GM21367 (cell line): ENCODE results near the gene CHD2.

Experiments
- ATAC-seq: cut with Tn5 transposase; IDR thresholded peaks from one replicate; pipeline ENCODE4 v1.9.1; 2021; ENCODE audit not compliant: unreplicated experiment

Gene CHD2

DNA sequence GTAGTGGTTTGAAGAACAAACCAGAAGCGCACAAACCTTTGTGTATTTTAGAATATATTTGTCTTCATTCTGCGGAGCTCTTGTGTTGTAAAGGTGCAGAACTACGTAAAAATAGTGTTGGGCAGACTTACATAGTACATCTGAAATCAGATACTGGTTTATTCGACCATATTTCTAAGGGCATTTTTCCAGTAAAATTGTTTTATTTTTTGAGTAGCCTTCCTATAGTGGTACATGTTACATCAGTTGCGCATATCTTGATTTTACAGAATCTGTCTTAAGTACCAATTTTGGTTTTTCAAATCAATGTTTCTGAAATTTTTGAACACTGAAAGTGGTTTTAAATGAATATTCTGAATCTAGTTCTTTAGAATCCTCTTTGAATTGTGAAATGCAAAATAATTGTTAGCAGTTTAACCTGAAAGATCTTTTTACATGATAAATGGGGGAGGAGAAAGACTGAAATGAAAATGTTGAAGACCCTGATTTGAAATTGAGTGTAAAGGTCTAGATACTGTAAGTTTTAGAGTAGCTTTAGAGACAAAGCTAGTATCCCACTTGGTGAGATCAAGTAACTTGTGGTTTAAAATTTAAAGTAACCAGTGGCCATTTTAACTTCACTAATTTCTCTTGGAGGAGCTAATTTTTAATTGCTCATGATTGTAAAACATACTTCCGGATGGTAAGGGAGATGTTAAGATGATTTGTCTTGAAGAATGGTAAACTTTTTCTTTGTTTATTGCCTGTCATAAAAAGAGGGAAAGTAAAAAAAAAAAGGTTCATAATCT is 15.5 kb upstream of the CHD2 start:
- no peak for ATAC-seq

DNA sequence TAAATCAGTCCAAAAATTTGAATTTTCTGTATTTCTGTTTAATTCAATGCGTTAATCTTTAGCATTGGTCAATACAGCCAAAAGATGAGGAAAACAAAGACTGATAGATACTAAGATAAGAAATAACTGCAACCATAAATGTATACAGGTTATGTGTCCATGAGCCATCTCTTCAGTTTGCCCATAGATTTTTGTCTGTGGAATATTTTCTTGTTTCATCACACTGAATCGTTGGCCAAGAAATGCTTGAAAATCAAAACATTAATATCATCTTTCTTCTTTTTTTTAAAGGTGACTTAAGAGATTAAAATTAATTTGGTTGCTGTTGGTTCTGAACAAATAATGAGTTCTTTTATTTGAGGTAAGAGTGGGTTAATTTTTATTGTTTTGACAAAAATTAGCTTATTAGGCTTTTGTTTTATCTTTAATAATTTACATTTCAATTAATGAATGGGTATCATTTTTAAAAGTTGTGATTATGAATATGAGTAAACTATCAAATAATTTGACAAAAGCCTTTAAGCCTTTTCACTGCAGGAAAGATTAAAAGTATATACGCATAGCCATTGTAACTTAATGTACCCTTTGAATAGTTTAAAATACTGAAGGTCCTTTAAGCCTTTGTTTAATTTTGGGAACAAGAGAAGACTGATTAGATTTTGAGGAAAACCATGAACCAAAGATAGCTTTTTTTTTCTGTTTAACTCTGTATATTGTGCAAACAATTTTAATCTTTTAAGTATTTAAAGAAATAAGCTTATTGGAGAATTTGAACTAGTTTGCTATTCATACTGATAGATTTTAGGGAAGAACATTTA is 14.7 kb upstream of the CHD2 start:
- ATAC-seq: no peak

GRCh38 chr15:92886042-92886537 is 14.0 kb upstream of the CHD2 start:
- no peak for ATAC-seq

GRCh38 chr15:92886815-92887214 is 13.3 kb upstream of the CHD2 start:
- ATAC-seq: no peak

GRCh38 chr15:92887869-92888268 is 12.3 kb upstream of the CHD2 start:
- ATAC-seq: no peak

GRCh38 chr15:92889390-92890107 is 10.6 kb upstream of the CHD2 start:
- ATAC-seq: no peak

DNA sequence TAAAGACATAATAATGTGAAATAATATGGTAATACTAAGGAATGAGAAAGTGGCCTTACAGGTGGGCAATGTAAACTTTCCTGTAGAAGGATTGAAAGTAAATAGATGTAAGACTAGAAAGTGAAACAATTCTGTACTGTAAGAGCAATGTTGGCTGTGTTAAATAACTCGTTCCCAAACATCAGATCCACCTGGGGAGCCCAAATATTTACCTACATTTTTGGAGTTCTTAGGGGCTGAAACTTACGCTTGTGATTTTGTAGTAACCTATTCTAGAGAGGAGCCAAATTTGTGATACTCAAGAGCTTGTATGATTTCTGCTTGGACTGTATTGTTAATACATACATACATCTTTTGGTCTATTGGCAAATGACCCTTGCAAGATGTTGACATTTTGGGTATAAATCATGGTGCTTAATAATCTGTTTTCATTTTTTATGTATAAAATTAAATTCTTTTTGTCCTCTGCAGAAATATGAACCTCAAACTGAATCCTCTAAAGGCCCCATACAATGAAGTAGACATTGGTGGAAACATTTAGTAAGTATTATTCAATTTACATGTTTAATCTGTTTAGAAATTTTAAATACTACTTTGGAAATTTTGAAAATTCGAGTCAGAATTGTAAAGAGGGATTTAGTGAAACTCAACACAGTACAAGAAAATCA is 8.5 kb upstream of the CHD2 start:
- ATAC-seq: no peak

GRCh38 chr15:92892201-92892555 is 7.9 kb upstream of the CHD2 start:
- ATAC-seq: no peak

DNA sequence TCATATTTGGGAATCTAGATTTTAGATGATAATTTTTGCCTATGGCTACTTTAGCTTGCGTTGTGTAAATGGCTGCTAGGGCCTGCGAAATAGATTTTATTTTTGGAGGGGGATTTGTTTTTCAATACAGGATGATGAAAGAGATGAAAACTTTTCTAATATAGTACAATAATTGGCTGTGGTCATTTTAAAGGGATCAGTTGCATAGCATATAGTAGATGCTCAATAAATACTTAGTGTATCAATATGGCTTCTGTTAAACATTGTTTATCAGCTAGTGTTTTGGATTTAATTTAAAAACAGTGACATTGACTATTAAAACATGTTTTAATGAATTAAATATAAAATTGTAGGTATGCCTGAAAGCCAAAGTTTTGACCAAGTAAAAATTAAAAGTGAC is 6.9 kb upstream of the CHD2 start:
- no peak for ATAC-seq

- ATAC-seq: no peak
Measured at GRCh38 chr15:92896561-92896960, 3.6 kb upstream of the CHD2 start.

GRCh38 chr15:92897620-92898019 is 2.5 kb upstream of the CHD2 start:
- ATAC-seq: no peak

- ATAC-seq: no peak
Measured at GRCh38 chr15:92898988-92899582, 1.0 kb upstream of the CHD2 start.

DNA sequence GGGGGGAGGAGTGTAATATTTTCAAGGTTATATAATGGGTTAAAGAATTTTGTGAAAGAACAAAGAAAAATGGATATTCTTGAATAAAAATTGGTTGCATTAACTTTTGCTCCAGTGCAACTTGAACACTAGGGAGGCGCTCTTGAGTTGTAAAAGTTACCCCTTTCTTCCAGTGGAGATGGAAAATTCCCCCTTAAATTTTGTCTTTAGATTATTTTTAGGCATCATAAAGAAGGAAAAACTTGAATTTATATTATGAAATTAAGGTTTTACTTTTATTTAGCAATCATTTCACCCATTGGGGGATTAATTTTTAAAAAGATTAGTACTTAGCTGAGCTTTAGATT is 550 bp upstream of the CHD2 start:
- no peak for ATAC-seq

DNA sequence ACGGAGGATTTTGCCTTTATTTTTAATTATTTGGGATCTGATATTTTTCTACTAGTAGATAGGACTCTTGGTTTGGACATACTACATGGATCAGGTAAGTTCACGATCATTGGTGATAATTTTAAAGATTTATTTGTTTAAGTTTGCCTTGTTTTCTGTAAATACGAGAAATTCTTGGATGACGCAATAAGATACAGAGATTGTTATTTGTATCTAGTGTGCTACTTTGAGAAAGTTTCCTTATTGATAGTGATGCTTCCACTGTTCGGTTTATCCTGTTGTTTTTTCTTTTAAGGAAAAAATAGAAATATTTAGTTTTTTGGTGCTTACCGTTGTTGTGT is 577 bp downstream of the CHD2 start:
- no peak for ATAC-seq

GRCh38 chr15:92901072-92901761 is 1.1 kb downstream of the CHD2 start:
- no peak for ATAC-seq

DNA sequence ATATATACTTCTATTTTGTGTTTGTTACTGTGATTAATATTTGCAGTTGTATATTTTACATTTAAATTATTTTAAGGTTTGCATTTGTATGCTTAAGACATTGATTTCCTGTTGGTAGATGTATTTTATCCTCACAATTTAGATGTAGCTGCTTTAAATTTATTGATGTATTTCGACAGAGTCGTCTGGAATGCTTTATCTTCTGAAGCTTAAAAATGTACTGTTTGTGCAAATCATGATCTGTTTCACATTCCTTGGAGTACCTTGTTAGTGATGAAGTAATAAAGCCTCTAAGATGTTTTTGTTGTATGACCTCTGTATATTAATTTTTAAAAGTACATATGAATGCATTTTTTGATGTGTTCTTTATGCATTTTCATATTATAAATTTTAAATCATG is 1.9 kb downstream of the CHD2 start:
- no peak for ATAC-seq

- ATAC-seq: no peak
Measured at GRCh38 chr15:92902737-92903593, 2.8 kb downstream of the CHD2 start.

GRCh38 chr15:92903631-92903965 is 3.5 kb downstream of the CHD2 start:
- ATAC-seq: no peak

- peak; percentile 74 for ATAC-seq
Measured at GRCh38 chr15:92903966-92904721, 4.0 kb downstream of the CHD2 start.
